OCI-LY3 (cell line): ENCODE data around the gene THSD7B.

Source experiments
- H2AFZ ChIP-seq: fragments of 200-600, 300-600 bp; shearing (Covaris generic); 2 replicates; pipeline ENCODE4 v1.6.0; 2014; ENCODE audit warnings: antibody characterized with exemption, low read depth, low read length
- H3K27ac ChIP-seq: fragments of 200-600, 300-600 bp; sonication (generic); 2 replicates; pipeline ENCODE4 v1.5.1; 2014; ENCODE audit warnings: mild to moderate bottlenecking, low read length, moderate library complexity, mixed read lengths
- H3K27me3 ChIP-seq: fragments of 200-600, 300-600 bp; sonication (generic); 2 replicates; pipeline ENCODE4 v1.6.1; 2014; ENCODE audit warnings: low read depth, low read length, mixed read lengths
- H3K36me3 ChIP-seq: fragments of 200-600, 300-600 bp; sonication (generic); replicated peaks from 2 replicates; pipeline ENCODE3; 2014; ENCODE audit warnings: low read depth, low read length, mixed read lengths
- H3K4me1 ChIP-seq: fragments of 300-600, 200-600 bp; sonication (generic); 2 replicates; pipeline ENCODE4 v1.6.1; 2014; ENCODE audit warnings: low read length, mixed read lengths
- H3K4me2 ChIP-seq: fragments of 200-600, 300-600 bp; sonication (generic); 2 replicates; pipeline ENCODE4 v1.6.1; 2014; ENCODE audit warnings: low read length, mixed read lengths
- H3K4me3 ChIP-seq: fragments of 300-600, 200-600 bp; sonication (generic); 2 replicates; pipeline ENCODE4 v1.5.1; 2014; ENCODE audit warnings: antibody characterized with exemption, mild to moderate bottlenecking, low read length, moderate library complexity
- H3K79me2 ChIP-seq: fragments of 300-600, 200-600 bp; shearing (Covaris generic); 2 replicates; pipeline ENCODE4 v1.6.1; 2014; ENCODE audit warnings: mild to moderate bottlenecking, low read length, mixed read lengths
- H3K9ac ChIP-seq: fragments of 300-600, 200-600 bp; shearing (Covaris generic); 2 replicates; pipeline ENCODE4 v1.6.0; 2014; ENCODE audit warnings: mild to moderate bottlenecking, low read length, moderate library complexity
- H3K9me3 ChIP-seq: fragments of 200-600, 300-600 bp; shearing (Covaris generic); 2 replicates; pipeline ENCODE4 v1.6.1; 2014; ENCODE audit warnings: low read length, mixed read lengths; ENCODE audit not compliant: insufficient read depth
- H4K20me1 ChIP-seq: fragments of 200-600, 300-600 bp; sonication (generic); 2 replicates; pipeline ENCODE4 v1.6.1; 2016; ENCODE audit warnings: low read length, mixed read lengths; ENCODE audit not compliant: insufficient read depth
- CTCF ChIP-seq: fragments of 200-600, 300-600 bp; sonication (generic); IDR thresholded peaks from 2 replicates; pipeline ENCODE4 v1.5.1; 2014; ENCODE audit warnings: antibody characterized with exemption, low read length, low read depth
- EZH2phosphoT487 ChIP-seq: fragments of 200-600 bp; shearing (Covaris generic); IDR thresholded peaks from 2 replicates; pipeline ENCODE4 v1.6.1; 2018; ENCODE audit warnings: antibody characterized with exemption, mixed run types, low read depth

THSD7B gene

GRCh38 chr2:137211761-137212160 lies 446.4 kb downstream of the THSD7B start:
- Histone ChIP-seq H3K9ac (no peak overlapping the region), H3K4me2 (no peak overlapping the region), H3K27me3 (no peaks in the 10 kb centered on the region), H4K20me1 (no peaks in the 10 kb centered on the region), H3K9me3 (no peaks in the 10 kb centered on the region), H3K36me3 (no peaks in the 10 kb centered on the region), H3K27ac (no peak overlapping the region), H3K79me2 (no peaks in the 10 kb centered on the region), H2AFZ (no peak overlapping the region), H3K4me1 (no peaks in the 10 kb centered on the region), H3K4me3 (no peak overlapping the region)
- TF ChIP-seq EZH2phosphoT487 = no peak
- TF ChIP-seq CTCF = no peak

GRCh38 chr2:137220438-137220993 lies 455.2 kb downstream of the THSD7B start:
- Histone ChIP-seq H3K27ac (no peak overlapping the region), H3K4me1 (peaks cover 20% of the 10 kb centered on the region), H4K20me1 (no peaks in the 10 kb centered on the region), H3K79me2 (no peaks in the 10 kb centered on the region), H3K9me3 (no peaks in the 10 kb centered on the region), H3K9ac (no peak overlapping the region), H3K36me3 (no peaks in the 10 kb centered on the region), H3K4me2 (no peak overlapping the region), H3K27me3 (no peaks in the 10 kb centered on the region), H2AFZ (no peak overlapping the region), H3K4me3 (no peak overlapping the region)
- no peak for TF ChIP-seq EZH2phosphoT487
- no peak for TF ChIP-seq CTCF

- no peak overlapping the region for H2AFZ ChIP-seq
- peak overlapping the region; percentile 5; the same call in 1 of the 2 replicates for H3K4me2 ChIP-seq
- no peaks in the 10 kb centered on the region for H3K79me2 ChIP-seq
Observed at GRCh38 chr2:137221797-137222492, 456.6 kb downstream of the THSD7B start.

More at GRCh38 chr2:137221797-137222492, 456.6 kb downstream of the THSD7B start:
- Histone ChIP-seq H3K9ac (no peak overlapping the region), H3K9me3 (no peaks in the 10 kb centered on the region), H3K36me3 (no peaks in the 10 kb centered on the region), H3K4me3 (no peak overlapping the region), H3K27ac (no peak overlapping the region), H4K20me1 (no peaks in the 10 kb centered on the region), H3K4me1 (peaks cover 20% of the 10 kb centered on the region), H3K27me3 (no peaks in the 10 kb centered on the region)
- TF ChIP-seq EZH2phosphoT487 = no peak
- no peak for TF ChIP-seq CTCF
